HEK293 (cell line): ENCODE results near the gene CLIC3.
A peak's percentile ranks its signal among the peaks of the same experiment; 100 is the strongest.

Experiments
- BCL11B ChIP-seq: fragments of 450-650 bp; formaldehyde crosslinking; IDR thresholded peaks from 2 replicates; pipeline ENCODE4 v1.5.1; 2016; ENCODE audit warnings: low read depth, missing biosample characterization, missing genetic modification characterization
- FEZF1 ChIP-seq: fragments of 450-650 bp; formaldehyde crosslinking; IDR thresholded peaks from 2 replicates; pipeline ENCODE4 v1.5.1; 2016; ENCODE audit warnings: missing biosample characterization, missing genetic modification characterization
- SCRT1 ChIP-seq: fragments of 450-650 bp; formaldehyde crosslinking; IDR thresholded peaks from 2 replicates; pipeline ENCODE4 v1.5.1; 2016; ENCODE audit warnings: missing biosample characterization, missing genetic modification characterization, borderline replicate concordance
- ZNF10 ChIP-seq: fragments of 450-650 bp; formaldehyde crosslinking; IDR thresholded peaks from 2 replicates; pipeline ENCODE4 v1.5.1; 2017; ENCODE audit warnings: missing biosample characterization, missing genetic modification characterization
- ZNF114 ChIP-seq: fragments of 450-650 bp; formaldehyde crosslinking; IDR thresholded peaks from 2 replicates; pipeline ENCODE4 v1.5.0; 2017; ENCODE audit warnings: missing biosample characterization, missing genetic modification characterization
- ZNF223 ChIP-seq: fragments of 450-650 bp; formaldehyde crosslinking; IDR thresholded peaks from 2 replicates; pipeline ENCODE4 v1.5.1; 2016; ENCODE audit warnings: missing biosample characterization, missing genetic modification characterization
- ZNF324 ChIP-seq: fragments of 450-650 bp; formaldehyde crosslinking; IDR thresholded peaks from 2 replicates; pipeline ENCODE4 v1.5.1; 2016; ENCODE audit warnings: missing biosample characterization, missing genetic modification characterization
- ZNF394 ChIP-seq: fragments of 450-650 bp; formaldehyde crosslinking; IDR thresholded peaks from 2 replicates; pipeline ENCODE4 v1.5.1; 2016; ENCODE audit warnings: missing biosample characterization, missing genetic modification characterization, mild to moderate bottlenecking, moderate library complexity, borderline replicate concordance
- ZNF423 ChIP-seq: fragments of 450-650 bp; formaldehyde crosslinking; IDR thresholded peaks from 2 replicates; pipeline ENCODE4 v1.5.1; 2016; ENCODE audit warnings: missing biosample characterization, missing genetic modification characterization
- ZNF521 ChIP-seq: fragments of 450-650 bp; formaldehyde crosslinking; IDR thresholded peaks from 2 replicates; pipeline ENCODE4 v1.5.1; 2017; ENCODE audit warnings: missing biosample characterization, mild to moderate bottlenecking, missing genetic modification characterization
- ZNF544 ChIP-seq: fragments of 450-650 bp; formaldehyde crosslinking; IDR thresholded peaks from 2 replicates; pipeline ENCODE4 v1.5.0; 2017; ENCODE audit warnings: missing biosample characterization, missing genetic modification characterization
- ZNF549 ChIP-seq: fragments of 450-650 bp; IDR thresholded peaks from 2 replicates; pipeline ENCODE4 v1.5.1; 2018; ENCODE audit warnings: missing biosample characterization, missing genetic modification characterization, mild to moderate bottlenecking, inconsistent platforms, moderate library complexity
- ZNF555 ChIP-seq: fragments of 450-650 bp; formaldehyde crosslinking; conservative IDR thresholded peaks from 2 replicates; pipeline ENCODE4 v1.5.1; 2017; ENCODE audit warnings: missing biosample characterization, mild to moderate bottlenecking, missing genetic modification characterization, inconsistent platforms
- ZNF654 ChIP-seq: fragments of 450-650 bp; formaldehyde crosslinking; IDR thresholded peaks from 2 replicates; pipeline ENCODE4 v1.5.1; 2016; ENCODE audit warnings: low read depth, missing biosample characterization, missing genetic modification characterization
- ZNF707 ChIP-seq: fragments of 450-650 bp; formaldehyde crosslinking; IDR thresholded peaks from 2 replicates; pipeline ENCODE4 v1.5.1; 2016; ENCODE audit warnings: missing biosample characterization, missing genetic modification characterization
- ZSCAN23 ChIP-seq: fragments of 450-650 bp; formaldehyde crosslinking; IDR thresholded peaks from 2 replicates; pipeline ENCODE4 v1.5.1; 2016; ENCODE audit warnings: missing biosample characterization, missing genetic modification characterization
- TF ChIP-seq, protein P1 (sequence below): fragments of 450-650 bp; formaldehyde crosslinking; IDR thresholded peaks from 2 replicates; pipeline ENCODE4 v1.5.1; 2016; ENCODE audit warnings: missing biosample characterization, missing genetic modification characterization
- TF ChIP-seq, protein P2 (sequence below): fragments of 450-650 bp; formaldehyde crosslinking; IDR thresholded peaks from 2 replicates; pipeline ENCODE4 v1.5.1; 2017; ENCODE audit warnings: missing biosample characterization, missing genetic modification characterization
- TF ChIP-seq, protein P3 (sequence below): fragments of 450-650 bp; formaldehyde crosslinking; IDR thresholded peaks from 2 replicates; pipeline ENCODE4 v1.5.1; 2016; ENCODE audit warnings: missing biosample characterization, missing genetic modification characterization
- TF ChIP-seq, protein P4 (sequence below): fragments of 450-650 bp; IDR thresholded peaks from 2 replicates; pipeline ENCODE4 v1.5.1; 2018; ENCODE audit warnings: missing biosample characterization, missing genetic modification characterization
- TF ChIP-seq, protein P5 (sequence below): fragments of 450-650 bp; formaldehyde crosslinking; IDR thresholded peaks from 2 replicates; pipeline ENCODE4 v1.5.1; 2017; ENCODE audit warnings: missing biosample characterization, missing genetic modification characterization
- TF ChIP-seq, protein P6 (sequence below): fragments of 450-650 bp; formaldehyde crosslinking; IDR thresholded peaks from 2 replicates; pipeline ENCODE4 v1.5.1; 2016; ENCODE audit warnings: missing biosample characterization, missing genetic modification characterization
- TF ChIP-seq, protein P7 (sequence below): fragments of 450-650 bp; formaldehyde crosslinking; IDR thresholded peaks from 2 replicates; pipeline ENCODE4 v1.5.1; 2017; ENCODE audit warnings: missing biosample characterization, missing genetic modification characterization
- TF ChIP-seq, protein P8 (sequence below): fragments of 450-650 bp; formaldehyde crosslinking; IDR thresholded peaks from 2 replicates; pipeline ENCODE4 v1.5.1; 2016; ENCODE audit warnings: missing biosample characterization, missing genetic modification characterization

The CLIC3 gene

DNA sequence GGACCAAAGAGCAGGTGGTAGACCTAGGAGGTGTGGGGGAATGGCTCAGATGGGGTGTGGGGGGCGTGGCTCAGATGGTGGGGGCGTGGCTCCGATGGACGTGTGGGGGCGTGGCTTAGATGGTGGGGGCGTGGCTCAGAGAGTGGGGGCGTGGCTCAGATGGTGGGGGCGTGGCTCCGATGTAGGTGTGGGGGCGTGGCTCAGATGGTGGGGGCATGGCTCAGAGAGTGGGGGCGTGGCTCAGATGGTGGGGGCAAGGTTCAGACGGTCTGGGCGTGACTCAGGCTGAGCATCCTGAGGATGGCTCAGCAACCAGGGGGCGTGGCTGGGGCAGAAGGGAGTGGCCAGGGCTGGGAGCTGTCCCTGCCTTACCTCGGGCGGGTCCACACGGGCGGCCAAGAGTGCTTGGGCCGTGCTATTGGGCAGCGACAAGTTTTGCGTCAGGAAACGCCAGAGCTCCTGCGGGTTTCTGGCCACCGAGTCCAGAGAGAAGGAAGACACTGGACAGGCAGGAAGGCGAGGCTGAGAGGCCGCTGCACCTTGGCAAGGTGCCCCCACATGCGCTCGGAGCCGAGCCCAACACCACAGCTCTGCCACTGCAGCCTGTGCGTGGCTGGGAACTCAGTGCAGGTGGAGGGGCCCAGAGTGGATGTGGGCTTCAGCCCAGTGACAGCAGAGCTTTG, 25.8 kb upstream of the CLIC3 start (continued):
- TF ChIP-seq, protein P1, sequence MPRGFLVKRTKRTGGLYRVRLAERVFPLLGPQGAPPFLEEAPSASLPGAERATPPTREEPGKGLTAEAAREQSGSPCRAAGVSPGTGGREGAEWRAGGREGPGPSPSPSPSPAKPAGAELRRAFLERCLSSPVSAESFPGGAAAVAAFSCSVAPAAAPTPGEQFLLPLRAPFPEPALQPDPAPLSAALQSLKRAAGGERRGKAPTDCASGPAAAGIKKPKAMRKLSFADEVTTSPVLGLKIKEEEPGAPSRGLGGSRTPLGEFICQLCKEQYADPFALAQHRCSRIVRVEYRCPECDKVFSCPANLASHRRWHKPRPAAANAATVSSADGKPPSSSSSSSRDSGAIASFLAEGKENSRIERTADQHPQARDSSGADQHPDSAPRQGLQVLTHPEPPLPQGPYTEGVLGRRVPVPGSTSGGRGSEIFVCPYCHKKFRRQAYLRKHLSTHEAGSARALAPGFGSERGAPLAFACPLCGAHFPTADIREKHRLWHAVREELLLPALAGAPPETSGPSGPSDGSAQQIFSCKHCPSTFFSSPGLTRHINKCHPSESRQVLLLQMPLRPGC, result no peak
- no peak for TF ChIP-seq BCL11B (tag by site-specific recombination)
- TF ChIP-seq ZNF114 (tag by site-specific recombination), result no peak
- TF ChIP-seq ZNF544 (tag by site-specific recombination), result no peak
- TF ChIP-seq ZNF324 (tag by site-specific recombination), result no peak
- no peak for TF ChIP-seq ZNF707
- TF ChIP-seq, protein P2, sequence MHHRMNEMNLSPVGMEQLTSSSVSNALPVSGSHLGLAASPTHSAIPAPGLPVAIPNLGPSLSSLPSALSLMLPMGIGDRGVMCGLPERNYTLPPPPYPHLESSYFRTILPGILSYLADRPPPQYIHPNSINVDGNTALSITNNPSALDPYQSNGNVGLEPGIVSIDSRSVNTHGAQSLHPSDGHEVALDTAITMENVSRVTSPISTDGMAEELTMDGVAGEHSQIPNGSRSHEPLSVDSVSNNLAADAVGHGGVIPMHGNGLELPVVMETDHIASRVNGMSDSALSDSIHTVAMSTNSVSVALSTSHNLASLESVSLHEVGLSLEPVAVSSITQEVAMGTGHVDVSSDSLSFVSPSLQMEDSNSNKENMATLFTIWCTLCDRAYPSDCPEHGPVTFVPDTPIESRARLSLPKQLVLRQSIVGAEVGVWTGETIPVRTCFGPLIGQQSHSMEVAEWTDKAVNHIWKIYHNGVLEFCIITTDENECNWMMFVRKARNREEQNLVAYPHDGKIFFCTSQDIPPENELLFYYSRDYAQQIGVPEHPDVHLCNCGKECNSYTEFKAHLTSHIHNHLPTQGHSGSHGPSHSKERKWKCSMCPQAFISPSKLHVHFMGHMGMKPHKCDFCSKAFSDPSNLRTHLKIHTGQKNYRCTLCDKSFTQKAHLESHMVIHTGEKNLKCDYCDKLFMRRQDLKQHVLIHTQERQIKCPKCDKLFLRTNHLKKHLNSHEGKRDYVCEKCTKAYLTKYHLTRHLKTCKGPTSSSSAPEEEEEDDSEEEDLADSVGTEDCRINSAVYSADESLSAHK (tag by site-specific recombination), result no peak
- TF ChIP-seq, protein P3, sequence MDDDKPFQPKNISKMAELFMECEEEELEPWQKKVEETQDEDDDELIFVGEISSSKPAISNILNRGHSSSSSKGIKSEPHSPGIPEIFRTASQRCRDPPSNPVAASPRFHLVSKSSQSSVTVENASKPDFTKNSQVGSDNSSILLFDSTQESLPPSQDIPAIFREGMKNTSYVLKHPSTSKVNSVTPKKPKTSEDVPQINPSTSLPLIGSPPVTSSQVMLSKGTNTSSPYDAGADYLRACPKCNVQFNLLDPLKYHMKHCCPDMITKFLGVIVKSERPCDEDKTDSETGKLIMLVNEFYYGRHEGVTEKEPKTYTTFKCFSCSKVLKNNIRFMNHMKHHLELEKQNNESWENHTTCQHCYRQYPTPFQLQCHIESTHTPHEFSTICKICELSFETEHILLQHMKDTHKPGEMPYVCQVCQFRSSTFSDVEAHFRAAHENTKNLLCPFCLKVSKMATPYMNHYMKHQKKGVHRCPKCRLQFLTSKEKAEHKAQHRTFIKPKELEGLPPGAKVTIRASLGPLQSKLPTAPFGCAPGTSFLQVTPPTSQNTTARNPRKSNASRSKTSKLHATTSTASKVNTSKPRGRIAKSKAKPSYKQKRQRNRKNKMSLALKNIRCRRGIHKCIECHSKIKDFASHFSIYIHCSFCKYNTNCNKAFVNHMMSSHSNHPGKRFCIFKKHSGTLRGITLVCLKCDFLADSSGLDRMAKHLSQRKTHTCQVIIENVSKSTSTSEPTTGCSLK (tag by site-specific recombination), result no peak
- TF ChIP-seq ZNF223 (tag by site-specific recombination), result no peak
- TF ChIP-seq, protein P4, sequence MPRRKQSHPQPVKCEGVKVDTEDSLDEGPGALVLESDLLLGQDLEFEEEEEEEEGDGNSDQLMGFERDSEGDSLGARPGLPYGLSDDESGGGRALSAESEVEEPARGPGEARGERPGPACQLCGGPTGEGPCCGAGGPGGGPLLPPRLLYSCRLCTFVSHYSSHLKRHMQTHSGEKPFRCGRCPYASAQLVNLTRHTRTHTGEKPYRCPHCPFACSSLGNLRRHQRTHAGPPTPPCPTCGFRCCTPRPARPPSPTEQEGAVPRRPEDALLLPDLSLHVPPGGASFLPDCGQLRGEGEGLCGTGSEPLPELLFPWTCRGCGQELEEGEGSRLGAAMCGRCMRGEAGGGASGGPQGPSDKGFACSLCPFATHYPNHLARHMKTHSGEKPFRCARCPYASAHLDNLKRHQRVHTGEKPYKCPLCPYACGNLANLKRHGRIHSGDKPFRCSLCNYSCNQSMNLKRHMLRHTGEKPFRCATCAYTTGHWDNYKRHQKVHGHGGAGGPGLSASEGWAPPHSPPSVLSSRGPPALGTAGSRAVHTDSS (tag by site-specific recombination), result no peak
- TF ChIP-seq FEZF1 (tag by site-specific recombination), result no peak
- TF ChIP-seq ZNF10, result no peak
- TF ChIP-seq, protein P5, sequence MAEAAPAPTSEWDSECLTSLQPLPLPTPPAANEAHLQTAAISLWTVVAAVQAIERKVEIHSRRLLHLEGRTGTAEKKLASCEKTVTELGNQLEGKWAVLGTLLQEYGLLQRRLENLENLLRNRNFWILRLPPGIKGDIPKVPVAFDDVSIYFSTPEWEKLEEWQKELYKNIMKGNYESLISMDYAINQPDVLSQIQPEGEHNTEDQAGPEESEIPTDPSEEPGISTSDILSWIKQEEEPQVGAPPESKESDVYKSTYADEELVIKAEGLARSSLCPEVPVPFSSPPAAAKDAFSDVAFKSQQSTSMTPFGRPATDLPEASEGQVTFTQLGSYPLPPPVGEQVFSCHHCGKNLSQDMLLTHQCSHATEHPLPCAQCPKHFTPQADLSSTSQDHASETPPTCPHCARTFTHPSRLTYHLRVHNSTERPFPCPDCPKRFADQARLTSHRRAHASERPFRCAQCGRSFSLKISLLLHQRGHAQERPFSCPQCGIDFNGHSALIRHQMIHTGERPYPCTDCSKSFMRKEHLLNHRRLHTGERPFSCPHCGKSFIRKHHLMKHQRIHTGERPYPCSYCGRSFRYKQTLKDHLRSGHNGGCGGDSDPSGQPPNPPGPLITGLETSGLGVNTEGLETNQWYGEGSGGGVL (tag by site-specific recombination), result no peak
- TF ChIP-seq, protein P6, sequence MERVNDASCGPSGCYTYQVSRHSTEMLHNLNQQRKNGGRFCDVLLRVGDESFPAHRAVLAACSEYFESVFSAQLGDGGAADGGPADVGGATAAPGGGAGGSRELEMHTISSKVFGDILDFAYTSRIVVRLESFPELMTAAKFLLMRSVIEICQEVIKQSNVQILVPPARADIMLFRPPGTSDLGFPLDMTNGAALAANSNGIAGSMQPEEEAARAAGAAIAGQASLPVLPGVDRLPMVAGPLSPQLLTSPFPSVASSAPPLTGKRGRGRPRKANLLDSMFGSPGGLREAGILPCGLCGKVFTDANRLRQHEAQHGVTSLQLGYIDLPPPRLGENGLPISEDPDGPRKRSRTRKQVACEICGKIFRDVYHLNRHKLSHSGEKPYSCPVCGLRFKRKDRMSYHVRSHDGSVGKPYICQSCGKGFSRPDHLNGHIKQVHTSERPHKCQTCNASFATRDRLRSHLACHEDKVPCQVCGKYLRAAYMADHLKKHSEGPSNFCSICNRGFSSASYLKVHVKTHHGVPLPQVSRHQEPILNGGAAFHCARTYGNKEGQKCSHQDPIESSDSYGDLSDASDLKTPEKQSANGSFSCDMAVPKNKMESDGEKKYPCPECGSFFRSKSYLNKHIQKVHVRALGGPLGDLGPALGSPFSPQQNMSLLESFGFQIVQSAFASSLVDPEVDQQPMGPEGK (tag by site-specific recombination), result peak; percentile 84
- TF ChIP-seq ZNF394, result no peak
- TF ChIP-seq ZNF423, result no peak
- TF ChIP-seq ZSCAN23 (tag by site-specific recombination), result no peak
- TF ChIP-seq SCRT1, result no peak; the same call in 1 of the 2 replicates
- TF ChIP-seq, protein P7, sequence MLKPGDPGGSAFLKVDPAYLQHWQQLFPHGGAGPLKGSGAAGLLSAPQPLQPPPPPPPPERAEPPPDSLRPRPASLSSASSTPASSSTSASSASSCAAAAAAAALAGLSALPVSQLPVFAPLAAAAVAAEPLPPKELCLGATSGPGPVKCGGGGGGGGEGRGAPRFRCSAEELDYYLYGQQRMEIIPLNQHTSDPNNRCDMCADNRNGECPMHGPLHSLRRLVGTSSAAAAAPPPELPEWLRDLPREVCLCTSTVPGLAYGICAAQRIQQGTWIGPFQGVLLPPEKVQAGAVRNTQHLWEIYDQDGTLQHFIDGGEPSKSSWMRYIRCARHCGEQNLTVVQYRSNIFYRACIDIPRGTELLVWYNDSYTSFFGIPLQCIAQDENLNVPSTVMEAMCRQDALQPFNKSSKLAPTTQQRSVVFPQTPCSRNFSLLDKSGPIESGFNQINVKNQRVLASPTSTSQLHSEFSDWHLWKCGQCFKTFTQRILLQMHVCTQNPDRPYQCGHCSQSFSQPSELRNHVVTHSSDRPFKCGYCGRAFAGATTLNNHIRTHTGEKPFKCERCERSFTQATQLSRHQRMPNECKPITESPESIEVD (tag by site-specific recombination), result no peak
- no peak for TF ChIP-seq ZNF549 (tag by site-specific recombination)
- TF ChIP-seq ZNF654 (tag by site-specific recombination), result no peak
- no peak for TF ChIP-seq ZNF521 (tag by site-specific recombination)
- TF ChIP-seq ZNF555 (tag by site-specific recombination), result no peak
- TF ChIP-seq, protein P8, sequence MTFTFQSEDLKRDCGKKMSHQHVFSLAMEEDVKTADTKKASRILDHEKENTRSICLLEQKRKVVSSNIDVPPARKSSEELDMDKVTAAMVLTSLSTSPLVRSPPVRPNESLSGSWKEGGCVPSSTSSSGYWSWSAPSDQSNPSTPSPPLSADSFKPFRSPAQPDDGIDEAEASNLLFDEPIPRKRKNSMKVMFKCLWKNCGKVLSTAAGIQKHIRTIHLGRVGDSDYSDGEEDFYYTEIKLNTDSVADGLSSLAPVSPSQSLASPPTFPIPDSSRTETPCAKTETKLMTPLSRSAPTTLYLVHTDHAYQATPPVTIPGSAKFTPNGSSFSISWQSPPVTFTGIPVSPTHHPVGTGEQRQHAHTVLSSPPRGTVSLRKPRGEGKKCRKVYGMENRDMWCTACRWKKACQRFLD (tag by site-specific recombination), result no peak
